AG04450 (cell line): ENCODE measurements around the gene PLPP3. TPM values are rescaled to one million over a fixed set of nuclear protein-coding genes. Genes with fewer than 3 reads are reported as not detected.

Experiments
- CTCF ChIA-PET: fragments of 300-600, 350-600 bp; formaldehyde crosslinking; extraction: SDS; loops from one replicate; lab custom pipeline; 2022; ENCODE audit warnings: antibody characterized with exemption, inconsistent platforms; lab: Charles Lee
- POLR2A ChIA-PET: fragments of 350-600 bp; formaldehyde crosslinking; extraction: SDS; loops from one replicate; lab custom pipeline; 2021; ENCODE audit warnings: antibody characterized with exemption, inconsistent platforms; lab: Yijun Ruan, JAX
- DNase-seq: peaks from one replicate; pipeline ENCODE4 v3.0.0-alpha.2; 2011; ENCODE audit warnings: low read depth, low spot score
- H3K27ac ChIP-seq: one replicate; pipeline ENCODE4 v1.5.1; 2012; ENCODE audit warnings: low read depth, low read length, control low read depth
- H3K27me3 ChIP-seq: one replicate; pipeline ENCODE4 v1.6.0; 2012; ENCODE audit warnings: low read length; ENCODE audit not compliant: control insufficient read depth, insufficient read depth
- H3K4me3 ChIP-seq: 2 replicates; pipeline ENCODE4 v1.5.1; 2011; ENCODE audit warnings: mild to moderate bottlenecking, low read depth, low read length, control low read depth
- H3K9me3 ChIP-seq: 2 replicates; pipeline ENCODE4 v1.5.1; 2012; ENCODE audit warnings: low read length; ENCODE audit not compliant: control insufficient read depth, insufficient read depth
- polyA plus RNA-seq: library from polyadenylated mRNA; depleted of rRNA; stranded (reverse); fragments of >200 nt; gene quantifications from 2 replicates; pipeline ENCODE4 v1.2.3, GENCODE V29; 2011
- TF ChIP-seq, protein P1 (sequence below): IDR thresholded peaks from 2 replicates; pipeline ENCODE4 v1.5.1; 2011; ENCODE audit warnings: low read depth, low read length, control low read depth, inconsistent platforms

Gene PLPP3
- polyA plus RNA-seq, 1 experiment = 210 TPM

GRCh38 chr1:56457756-56458375 lies 121.5 kb downstream of the PLPP3 start:
- H3K27me3 ChIP-seq = no peaks in the 10 kb centered on the region
- CTCF ChIA-PET = interaction anchor here (0.6 to 0.9 kb wide), 2 partner anchors 12 to 223 kb away, joined by 3 to 5 read pairs; no protein-coding TSS in a partner anchor
- POLR2A ChIA-PET = no interaction called here
- DNase-seq = no peak
- no peaks in the 10 kb centered on the region for H3K9me3 ChIP-seq
- no peak overlapping the region for H3K27ac ChIP-seq
- H3K4me3 ChIP-seq = no peak overlapping the region
- TF ChIP-seq, protein P1, sequence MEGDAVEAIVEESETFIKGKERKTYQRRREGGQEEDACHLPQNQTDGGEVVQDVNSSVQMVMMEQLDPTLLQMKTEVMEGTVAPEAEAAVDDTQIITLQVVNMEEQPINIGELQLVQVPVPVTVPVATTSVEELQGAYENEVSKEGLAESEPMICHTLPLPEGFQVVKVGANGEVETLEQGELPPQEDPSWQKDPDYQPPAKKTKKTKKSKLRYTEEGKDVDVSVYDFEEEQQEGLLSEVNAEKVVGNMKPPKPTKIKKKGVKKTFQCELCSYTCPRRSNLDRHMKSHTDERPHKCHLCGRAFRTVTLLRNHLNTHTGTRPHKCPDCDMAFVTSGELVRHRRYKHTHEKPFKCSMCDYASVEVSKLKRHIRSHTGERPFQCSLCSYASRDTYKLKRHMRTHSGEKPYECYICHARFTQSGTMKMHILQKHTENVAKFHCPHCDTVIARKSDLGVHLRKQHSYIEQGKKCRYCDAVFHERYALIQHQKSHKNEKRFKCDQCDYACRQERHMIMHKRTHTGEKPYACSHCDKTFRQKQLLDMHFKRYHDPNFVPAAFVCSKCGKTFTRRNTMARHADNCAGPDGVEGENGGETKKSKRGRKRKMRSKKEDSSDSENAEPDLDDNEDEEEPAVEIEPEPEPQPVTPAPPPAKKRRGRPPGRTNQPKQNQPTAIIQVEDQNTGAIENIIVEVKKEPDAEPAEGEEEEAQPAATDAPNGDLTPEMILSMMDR = no peak

DNA sequence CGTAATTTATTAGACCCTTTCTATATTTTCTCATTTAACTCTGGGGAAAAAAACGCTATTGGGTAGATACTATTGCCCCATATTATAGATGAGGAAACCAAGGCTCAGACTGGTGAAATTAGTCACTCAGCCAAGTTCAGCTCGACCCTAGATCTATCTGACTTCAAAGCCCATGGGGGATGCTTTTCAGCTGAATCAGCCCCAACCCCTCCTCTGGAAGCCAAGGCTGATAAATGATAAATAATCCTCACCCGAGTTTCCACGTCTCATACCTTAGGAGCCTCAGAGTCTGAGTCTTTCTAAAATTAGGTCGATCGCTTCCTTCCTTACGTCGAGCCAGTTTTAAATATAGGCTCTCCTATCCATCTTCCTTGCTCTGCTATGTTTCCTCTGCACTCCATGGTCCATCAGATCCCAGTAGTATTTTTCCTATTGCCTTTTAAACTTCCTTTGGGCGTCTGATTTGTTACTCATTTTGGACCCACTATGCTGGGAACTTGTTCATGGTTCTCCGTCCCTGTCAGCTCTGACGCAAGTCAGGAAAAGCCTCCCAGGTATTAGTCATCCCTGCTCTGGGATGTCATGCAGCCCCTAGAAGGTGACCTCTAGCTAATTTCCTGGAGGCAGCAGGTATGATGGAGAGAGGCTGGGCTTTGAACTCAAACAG lies 122.8 kb downstream of the PLPP3 start:
- no peak for DNase-seq

GRCh38 chr1:56453417-56454078 lies 125.8 kb downstream of the PLPP3 start:
- TF ChIP-seq, protein P1 = no peak
- Histone ChIP-seq H3K9me3 (no peaks in the 10 kb centered on the region), H3K27me3 (no peaks in the 10 kb centered on the region), H3K4me3 (no peak overlapping the region), H3K27ac (no peak overlapping the region)
- POLR2A ChIA-PET = no interaction called here
- no peak for DNase-seq
- CTCF ChIA-PET = no interaction called here

More for the DNA sequence above, 122.8 kb downstream of the PLPP3 start:
- POLR2A ChIA-PET = no interaction called here
- Histone ChIP-seq H3K9me3 (no peaks in the 10 kb centered on the region), H3K4me3 (no peak overlapping the region), H3K27me3 (no peaks in the 10 kb centered on the region), H3K27ac (no peak overlapping the region)
- TF ChIP-seq, protein P1 = no peak
- CTCF ChIA-PET = interaction anchor here (0.6 to 0.9 kb wide), 2 partner anchors 13 to 423 kb away, joined by 3 to 5 read pairs; no protein-coding TSS in a partner anchor

DNA sequence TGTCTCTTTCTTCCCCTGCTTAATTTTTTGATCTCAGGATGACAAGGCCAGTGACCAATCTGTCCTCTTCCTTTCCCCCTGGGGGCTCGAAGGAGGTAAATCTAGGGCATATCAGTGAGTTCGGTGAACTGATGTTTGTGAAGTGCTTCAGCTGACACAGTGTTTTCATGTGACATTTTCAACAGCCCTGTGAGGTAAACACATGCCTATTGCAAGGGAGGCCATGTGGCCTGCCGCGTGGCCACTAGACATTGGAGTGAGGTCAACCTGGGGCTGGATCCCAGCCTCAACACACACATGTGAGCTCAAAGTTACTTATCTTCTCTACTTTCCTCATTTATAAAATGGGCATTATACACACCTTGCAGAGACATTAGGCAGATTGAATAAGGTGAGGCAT lies 126.3 kb downstream of the PLPP3 start:
- CTCF ChIA-PET = no interaction called here
- TF ChIP-seq, protein P1 = no peak
- Histone ChIP-seq H3K27me3 (no peaks in the 10 kb centered on the region), H3K9me3 (no peaks in the 10 kb centered on the region), H3K4me3 (no peak overlapping the region), H3K27ac (no peak overlapping the region)
- DNase-seq = no peak
- POLR2A ChIA-PET = no interaction called here
